Mucosa of gallbladder (tissue), 1 donor: ENCODE results near the gene NAB1. TPM values are rescaled to one million over a fixed set of nuclear protein-coding genes. Genes with fewer than 3 reads are reported as not detected.

ENCODE experiments used
- DNase-seq: peaks from one replicate; pipeline ENCODE4 v3.0.0-alpha.2; 2020; ENCODE audit warnings: low spot score
- total RNA-seq: library from RNA; stranded (reverse); gene quantifications from one replicate; pipeline ENCODE4 v1.2.1, GENCODE V29; 2021
- donor health status: DM: no; HTN: no; CAD: no.

Gene NAB1
- total RNA-seq, 1 donor from 2014 or later: 29.9 TPM

GRCh38 chr2:190637903-190638618 lies 10.8 kb upstream of the NAB1 start:
- no peak for DNase-seq

DNA sequence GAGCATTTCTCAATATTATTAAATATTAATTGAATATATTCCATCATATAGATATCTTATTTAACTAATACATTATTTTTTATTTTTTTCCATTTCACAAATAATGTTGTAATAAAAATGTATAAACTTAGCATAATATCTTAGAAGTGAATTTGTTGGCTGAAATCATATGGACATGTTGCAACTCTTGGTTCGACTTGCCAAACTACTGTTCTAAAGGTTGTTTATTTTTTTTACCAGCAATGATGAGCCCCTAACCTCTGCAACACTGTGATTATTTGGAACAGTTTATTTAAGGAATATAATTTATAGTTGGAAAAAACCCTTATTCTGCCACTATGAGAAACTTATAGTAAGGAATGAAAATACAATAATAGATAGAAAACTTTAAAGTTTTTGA lies 8.8 kb upstream of the NAB1 start:
- DNase-seq: no peak

DNA sequence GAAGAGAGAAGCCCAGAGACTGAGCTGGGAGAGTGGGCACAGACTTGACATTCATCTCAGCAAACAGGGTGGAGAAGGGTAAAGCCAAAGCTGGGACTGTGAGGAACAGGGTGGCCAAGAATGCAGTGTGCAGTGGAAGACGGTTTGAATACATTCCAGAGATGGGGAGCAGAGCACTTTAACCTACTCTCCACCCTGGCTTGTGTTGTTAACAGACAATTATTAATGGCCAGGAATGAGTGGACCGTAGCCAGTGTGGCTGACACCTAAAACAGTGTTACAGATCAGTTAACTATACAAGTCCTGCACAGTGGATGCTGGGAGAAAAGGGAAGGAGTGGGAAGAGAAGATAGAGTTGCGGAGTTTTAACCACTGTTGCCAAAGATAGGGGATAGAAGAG lies 7.4 kb upstream of the NAB1 start:
- no peak for DNase-seq

GRCh38 chr2:190646780-190647522 lies 1.9 kb upstream of the NAB1 start:
- DNase-seq: no peak

DNA sequence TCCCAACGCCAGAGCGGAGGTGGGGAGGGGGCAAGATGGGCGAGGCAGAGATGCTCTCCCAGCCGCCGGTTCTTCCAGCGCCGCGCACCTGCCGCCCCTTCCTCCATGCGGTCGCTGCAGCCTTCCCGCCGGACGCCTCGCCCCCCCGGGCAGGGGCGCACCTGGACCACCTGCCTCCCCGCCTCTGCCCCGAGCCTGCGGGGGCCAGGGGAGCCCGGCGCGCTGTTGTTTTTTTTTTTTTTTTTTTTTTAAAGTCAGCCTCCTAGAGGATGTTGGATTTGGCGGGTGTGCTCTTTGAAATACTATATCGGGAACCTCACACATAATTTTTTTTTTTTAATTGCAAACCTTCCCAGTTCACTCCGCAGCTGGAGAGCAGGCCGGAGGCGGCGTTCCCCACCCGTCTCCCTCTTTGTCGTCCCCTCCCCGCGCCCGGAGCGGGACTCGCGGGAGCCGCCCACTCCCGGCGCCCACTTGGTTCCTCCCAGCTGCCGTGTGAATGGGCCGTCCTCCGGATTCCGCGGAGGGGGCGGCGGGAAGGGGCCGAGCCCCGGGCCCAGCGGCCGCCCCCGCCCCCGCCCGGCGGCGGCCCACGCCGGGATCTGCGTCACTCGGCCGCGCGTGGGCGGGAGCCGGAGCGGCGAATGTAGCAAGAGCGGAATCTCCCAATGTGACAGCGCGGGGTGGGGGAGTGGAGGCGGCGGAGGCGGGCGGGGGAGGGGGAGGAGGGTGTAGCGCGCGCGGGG lies 421 bp upstream of the NAB1 start:
- peak; percentile 81 for DNase-seq

DNA sequence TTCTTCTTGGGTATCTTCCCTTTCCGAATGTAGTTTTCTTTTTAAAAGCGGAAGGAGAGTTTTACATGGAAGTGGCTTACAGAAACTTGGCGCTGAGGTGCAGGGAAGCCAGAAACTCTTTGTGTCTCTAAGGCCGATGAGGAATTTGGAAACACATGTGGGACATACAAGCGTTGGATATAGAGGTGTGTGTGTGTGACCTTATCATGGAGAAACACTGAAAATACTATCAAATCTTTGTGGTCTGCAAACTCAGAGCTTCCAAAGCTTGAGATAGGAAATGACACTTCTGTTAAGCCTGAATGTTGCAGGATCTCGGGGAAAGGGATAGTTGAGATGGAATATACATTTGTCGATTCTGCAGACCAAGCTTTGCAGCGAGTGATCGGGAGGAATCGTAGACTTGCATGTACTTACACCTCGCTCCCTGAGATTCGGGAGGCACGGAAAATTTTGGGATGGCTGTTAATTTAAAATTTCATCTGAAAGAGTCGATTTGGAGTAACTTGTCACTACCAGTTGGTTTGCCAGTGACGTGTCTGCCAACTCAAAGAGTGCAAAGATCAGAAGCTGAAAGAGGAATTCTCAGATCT lies 1.0 kb downstream of the NAB1 start:
- no peak for DNase-seq

DNA sequence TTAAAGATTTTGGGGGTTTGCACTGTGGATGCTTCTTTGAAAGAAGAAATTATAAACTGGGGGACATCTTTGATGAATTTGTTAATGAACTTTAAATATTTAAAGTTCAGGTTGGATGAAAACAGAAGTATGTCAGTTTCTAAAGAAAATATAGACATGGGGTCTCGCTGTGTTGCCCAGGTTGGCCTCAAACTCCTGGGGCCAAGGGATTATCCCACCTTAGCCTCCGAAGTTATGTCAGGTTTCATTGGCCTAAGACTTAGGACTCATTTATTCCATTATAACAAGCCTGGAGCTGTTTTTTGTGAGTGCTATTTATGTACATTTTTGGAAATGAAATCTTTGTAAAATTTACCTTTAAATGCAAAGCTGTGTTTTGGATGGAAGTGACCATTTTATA lies 2.5 kb downstream of the NAB1 start:
- DNase-seq: no peak

GRCh38 chr2:190653231-190653630 lies 4.3 kb downstream of the NAB1 start:
- no peak for DNase-seq

GRCh38 chr2:190653931-190654330 lies 5.0 kb downstream of the NAB1 start:
- no peak for DNase-seq

DNA sequence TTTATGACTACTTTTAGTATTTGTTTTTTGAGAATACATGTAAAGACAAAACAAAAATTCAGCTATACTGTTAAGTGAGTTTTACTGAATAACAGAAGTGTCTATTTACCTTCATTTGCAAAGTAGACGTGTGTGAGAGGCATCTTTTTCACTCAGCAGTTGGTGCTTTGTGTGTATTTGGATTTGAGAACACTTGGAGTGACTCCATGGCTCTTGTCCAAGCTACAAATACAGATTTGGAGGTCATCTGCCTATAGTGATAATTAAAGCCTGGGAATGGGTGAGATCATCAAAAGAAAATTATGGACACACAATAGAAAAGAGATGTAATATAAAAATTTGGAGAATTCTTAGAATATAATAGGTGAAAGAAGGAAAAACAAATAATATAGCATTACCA lies 6.2 kb downstream of the NAB1 start:
- no peak for DNase-seq

DNA sequence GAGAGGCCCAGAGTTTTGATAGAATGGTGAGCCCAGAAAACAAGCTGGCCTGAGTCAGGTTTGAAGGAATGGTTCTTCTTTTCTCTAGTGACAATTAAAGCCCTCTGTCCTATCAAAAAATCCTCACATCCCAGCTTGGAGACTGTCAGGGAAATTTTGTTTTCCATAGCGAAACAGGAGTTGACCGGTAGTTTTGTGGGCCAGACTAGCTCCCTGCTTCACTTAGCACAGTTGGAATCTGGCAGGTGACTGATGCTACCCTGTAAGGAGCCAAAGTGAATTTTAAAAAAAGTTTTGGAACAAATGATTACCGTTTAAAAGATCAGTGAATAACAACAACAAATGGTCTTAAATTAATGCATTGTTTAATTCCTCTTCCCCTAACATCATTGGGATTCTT lies 6.7 kb downstream of the NAB1 start:
- no peak for DNase-seq

DNA sequence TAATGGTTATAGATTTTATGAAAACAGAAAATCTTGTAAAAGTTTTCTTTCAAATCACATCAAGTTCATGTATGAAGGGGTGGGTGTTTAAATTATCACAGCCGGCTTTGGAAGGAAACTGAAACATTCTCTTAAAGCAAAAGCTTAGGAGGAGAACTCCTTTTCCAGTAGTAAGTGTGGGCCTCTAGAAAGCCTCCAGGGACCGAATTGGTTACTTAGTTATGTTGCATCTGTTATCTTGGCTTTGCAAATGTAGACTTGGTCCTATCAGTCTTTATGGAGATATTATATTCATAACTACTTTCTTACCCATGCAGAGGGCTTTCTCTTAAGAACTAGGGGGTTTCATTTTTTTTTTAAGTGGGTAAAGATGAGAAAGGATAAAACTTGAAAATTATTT lies 7.4 kb downstream of the NAB1 start:
- no peak for DNase-seq

GRCh38 chr2:190657474-190658255 lies 8.8 kb downstream of the NAB1 start:
- DNase-seq: no peak

GRCh38 chr2:190659553-190659952 lies 10.7 kb downstream of the NAB1 start:
- no peak for DNase-seq

- no peak for DNase-seq
Observed at GRCh38 chr2:190662754-190663153, 13.9 kb downstream of the NAB1 start.

GRCh38 chr2:190663348-190663747 lies 14.5 kb downstream of the NAB1 start:
- no peak for DNase-seq

- DNase-seq: no peak
Observed at GRCh38 chr2:190663839-190664238, 15.0 kb downstream of the NAB1 start.

DNA sequence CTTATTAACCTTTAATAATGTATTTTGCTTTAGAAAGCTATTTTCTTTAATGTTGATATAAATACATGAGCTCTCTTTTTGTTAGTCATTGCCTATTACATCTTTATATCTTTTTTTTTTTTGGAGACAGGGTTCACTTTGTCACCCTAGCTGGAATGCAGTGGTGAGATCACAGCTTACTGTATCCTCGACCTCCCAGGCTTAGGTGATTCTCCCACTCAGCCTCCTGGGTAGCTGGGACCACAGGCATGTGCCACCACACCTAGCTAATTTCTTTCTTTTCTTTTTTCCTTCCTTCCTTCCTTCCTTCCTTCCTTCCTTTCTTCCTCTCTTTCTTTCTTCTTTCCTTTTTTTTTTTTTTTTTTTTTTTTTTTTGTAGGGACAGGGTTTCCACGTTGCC lies 15.4 kb downstream of the NAB1 start:
- no peak for DNase-seq

DNA sequence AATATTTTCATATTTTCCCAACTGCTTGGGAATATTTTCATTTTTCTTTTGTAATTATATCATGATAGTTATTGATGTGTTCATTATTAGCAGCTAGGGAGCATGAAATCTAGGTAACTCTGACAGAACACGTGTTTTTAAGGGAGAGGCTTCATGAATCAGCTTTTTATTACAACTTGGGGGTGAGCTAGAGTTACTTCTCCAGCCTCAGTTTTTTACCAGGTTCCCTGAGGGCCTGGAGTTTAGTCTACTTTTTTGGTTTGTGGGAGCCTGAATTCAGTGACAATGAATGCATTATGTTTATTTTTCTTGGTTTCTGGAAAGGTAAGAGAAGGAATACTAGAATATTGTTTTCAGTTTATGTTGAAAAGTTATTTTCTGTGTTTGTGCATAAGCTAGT lies 18.0 kb downstream of the NAB1 start:
- no peak for DNase-seq

DNA sequence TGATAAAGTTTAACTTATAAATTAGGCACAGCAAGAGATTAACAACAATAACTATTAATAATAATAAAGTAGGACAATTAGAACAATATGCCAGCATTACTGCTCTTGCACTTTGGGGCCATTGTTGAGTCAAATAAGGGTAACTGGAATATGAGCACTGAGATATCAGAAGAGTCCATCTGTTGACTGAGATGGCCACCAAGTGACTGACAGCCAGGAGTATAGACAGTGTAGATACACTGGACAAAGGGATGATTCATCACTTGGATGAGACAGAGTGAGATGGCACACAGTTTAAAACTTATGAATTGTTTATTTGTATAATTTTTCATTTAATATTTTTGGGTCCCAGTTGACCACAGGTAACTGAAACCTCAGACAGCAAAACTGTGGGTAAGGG lies 20.0 kb downstream of the NAB1 start:
- DNase-seq: no peak

GRCh38 chr2:190670182-190670946 lies 21.5 kb downstream of the NAB1 start:
- no peak for DNase-seq
